Jurkat, Clone E6-1 (cell line): Measurements from ENCODE around the gene PUDP.

Experiments used
- DNase-seq: peaks from one replicate; pipeline ENCODE4 v3.0.0-alpha.2; 2011; ENCODE audit warnings: low read depth, low spot score
- H3K4me3 ChIP-seq: 2 replicates; pipeline ENCODE4 v1.5.1; 2011; ENCODE audit warnings: mild to moderate bottlenecking, low read length, control low read depth, moderate library complexity

Gene PUDP

DNA sequence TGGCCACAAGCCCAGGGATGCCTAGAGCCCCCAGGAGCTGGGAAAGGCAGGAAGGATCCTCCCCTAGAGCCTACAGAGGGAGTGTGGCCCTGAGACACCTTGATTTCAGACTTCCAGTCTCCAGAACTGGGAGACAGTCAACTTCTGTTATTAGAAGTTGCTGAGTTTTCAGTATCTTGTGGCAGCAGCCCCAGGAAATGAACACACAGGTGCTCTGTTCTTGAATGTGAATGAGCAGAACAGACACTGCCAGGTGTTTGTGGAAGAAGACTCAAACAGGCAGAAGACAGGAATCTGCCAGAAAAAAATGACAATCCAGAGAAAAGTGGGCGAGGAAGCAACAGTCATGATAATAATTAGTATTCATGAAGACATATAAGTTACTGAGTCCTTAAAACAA, 64.9 kb downstream of the PUDP start:
- H3K4me3 ChIP-seq, result 0 out of 2 replicates have a peak overlapping the region, but pooled peaks have one; percentile 13
- DNase-seq, result no peak

DNA sequence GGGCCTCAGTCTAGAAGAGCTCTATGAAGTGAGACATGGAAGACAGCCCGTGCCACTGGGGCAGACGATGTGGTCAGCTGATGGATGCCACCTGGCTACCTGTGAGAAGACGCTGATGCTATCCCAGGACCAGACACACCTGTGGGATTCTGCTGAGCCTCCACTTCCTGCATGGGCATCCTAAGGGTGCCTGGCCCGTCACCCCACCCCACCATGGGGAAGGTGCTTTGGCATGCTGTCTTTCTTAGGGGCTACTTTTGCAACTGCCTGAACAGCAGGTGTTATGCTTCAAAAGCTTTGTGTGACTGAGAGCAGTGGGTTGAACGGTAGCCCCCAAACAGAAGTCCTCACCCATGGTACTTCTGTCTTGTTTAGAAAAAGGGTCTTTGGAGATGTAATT, 65.4 kb downstream of the PUDP start:
- no peak overlapping the region for H3K4me3 ChIP-seq
- DNase-seq, result no peak

DNA sequence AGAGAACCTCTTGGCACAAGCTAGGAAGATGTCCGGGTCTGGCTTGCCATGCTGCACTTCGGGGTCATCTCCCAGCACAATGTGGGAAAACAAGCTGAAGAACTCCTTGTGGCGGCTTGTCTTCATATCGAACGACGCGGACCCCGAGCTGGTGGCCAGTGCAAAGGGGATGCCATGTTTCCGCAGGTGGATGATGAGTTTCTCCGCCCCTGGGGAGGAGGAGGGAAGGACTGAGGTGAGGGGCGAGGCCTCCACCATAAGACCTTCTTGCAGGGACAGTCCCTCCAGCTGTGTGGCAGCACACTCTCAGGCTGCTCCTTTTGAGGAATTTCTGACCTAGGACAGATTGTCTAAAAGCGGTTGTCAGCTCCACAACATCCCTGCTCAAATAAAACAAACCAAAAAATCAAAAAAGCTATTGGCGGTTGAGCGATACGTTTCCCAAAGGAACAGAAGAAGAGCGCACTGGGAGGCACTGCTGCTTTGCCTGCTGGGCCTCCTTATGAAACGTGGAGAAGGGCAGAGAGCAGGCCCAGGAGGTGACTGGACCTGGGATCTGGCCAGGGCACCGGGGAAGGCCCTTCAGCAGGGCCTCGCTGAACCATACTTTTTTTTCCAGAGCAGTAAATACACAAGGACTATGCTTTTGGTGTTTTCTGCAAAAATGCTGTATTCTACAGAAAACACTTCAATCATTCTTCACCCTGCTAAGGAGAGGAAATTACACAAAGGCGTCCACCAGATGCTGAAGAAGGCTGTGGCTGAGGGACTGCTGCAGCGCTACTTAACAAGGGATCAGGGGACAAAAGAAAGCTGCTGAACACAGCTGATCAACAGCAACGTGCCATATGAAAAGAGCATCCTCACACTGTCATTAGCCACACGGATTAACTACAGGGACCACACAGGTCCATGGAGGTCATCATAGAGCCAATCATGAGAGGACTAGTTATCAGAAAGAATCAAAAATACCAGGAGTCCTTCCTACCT, 70.4 kb downstream of the PUDP start:
- H3K4me3 ChIP-seq, result peak overlapping the region; percentile 75
- DNase-seq, result peak; percentile 68

DNA sequence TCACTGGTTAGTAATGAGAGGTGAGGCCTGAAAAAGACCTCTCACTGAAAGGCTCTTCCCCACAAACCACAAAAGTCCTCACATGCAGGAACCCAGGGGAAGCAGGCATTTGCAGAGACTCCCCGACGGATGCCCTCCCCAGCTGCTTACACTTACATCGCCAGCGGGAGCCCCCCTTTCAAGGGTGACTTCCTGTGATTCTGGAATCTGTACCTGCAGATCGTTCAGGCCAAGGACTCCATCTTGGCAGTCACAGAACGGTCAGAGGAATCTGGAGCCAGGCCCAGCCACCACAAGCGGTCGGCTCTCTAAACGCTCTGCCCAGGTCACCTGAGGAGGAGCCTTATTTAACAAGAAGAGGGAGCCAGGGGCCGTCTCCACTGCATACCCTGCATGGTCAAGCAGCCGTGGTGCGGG, 71.7 kb downstream of the PUDP start:
- DNase-seq, result peak; percentile 78
- H3K4me3 ChIP-seq, result peak overlapping the region; percentile 75

DNA sequence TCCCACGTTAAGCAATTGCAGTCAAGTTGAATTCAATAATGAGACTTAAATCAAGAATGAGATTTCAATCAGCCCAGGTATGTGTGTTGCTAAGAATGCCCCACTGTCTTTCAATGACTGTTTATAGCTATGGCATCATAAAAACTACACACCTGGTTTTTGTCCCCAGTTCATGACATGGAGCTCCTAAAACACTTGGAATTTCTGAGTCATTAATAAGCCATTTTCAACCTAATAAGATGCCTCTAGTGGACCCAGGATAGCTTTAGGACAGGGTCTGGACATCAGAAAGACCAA, 73.1 kb downstream of the PUDP start:
- no peak for DNase-seq
- peak overlapping the region; percentile 75 for H3K4me3 ChIP-seq

DNA sequence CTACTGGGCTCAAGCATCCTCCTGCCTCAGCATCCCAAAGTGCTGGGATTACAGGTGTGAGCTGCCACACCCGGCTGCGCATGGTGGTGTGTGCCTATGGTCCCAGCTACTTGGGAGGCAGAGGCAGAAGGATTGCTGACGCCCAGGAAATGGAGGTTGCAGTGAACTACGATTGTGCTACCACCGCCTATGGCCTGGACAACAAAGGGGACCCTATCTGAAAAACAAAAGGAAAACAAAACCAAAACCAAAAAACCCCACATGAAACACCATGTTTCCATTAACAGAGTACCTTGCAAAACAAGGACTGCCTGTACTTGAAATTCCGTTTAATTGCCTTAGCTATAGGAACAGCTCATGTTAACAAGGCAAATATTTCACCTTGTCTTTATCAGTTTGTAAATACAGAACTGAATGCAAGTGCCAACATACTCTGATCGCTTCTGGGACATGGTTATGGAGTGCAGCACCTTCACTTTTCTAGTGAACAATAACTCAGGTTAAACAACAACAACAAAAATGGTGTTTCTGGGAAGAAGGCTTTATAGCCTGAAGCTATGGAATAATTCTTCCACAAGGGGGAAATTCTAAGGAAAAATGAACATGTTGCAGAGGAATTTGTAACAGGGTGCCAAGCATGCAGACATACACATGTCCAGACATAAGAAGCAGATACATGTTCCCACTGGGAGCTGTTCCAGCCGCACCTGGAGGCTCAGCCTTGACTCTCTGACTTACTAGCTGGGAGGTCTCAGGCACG, 73.6 kb downstream of the PUDP start:
- no peak for DNase-seq
- peak overlapping the region; percentile 75 for H3K4me3 ChIP-seq

DNA sequence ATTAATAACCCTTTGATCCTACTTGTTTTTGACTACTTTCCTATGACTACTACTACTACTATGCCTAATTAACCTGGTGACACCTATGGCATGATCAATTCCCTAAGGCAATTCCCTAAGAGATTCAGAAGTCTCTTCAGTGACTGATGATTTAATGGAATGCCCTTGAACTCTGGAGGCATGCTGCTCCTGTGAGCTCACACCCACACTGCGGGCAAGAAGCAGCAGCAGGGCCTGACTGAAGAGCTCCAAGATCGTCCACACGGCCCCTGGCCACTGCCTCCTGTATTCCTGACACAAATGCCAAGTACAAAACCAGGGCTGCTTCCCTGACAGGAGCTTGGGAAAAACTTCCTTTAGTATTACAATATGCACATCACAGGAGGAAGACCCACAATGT, 74.6 kb downstream of the PUDP start:
- H3K4me3 ChIP-seq, result no peak overlapping the region
- DNase-seq, result no peak

DNA sequence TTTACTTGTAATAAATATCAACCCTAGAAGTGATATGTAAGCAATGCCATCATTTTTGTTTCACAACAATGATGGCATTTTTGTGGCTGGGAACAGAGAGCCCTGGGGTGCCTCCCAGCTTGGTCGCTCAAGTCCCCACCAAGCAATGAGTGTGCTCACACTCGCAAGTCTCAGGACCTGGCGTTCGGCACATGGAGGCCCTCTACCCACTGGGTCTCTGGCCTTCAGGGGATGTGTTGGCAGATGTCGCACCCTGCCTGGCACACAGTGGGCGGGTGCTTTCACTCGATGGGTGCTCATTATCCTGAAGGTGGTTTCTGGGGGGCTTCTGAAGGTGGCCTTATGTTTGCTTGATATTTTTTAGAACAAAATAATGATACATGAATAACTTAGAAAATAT, 75.1 kb downstream of the PUDP start:
- H3K4me3 ChIP-seq, result no peak overlapping the region
- DNase-seq, result no peak

DNA sequence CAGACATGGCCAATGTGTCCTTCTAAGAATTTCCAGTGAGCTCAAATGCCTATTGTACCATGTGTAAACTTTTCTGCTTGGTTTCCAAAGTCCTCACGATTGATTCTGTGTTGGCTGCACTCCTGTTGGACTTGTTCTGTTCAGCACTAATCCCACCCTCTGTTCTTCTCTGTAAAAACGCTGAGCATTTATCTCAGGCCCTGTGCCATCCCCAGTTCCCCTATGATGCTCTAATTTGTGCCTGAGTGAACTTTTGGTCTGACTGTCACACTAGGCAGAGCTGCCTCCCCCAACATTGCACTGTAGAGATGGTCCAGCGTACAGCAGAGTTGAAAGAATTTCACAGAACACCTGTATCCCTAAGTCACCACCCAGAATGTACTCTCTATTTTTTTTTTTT, 76.6 kb downstream of the PUDP start:
- DNase-seq, result no peak
- H3K4me3 ChIP-seq, result no peak overlapping the region

DNA sequence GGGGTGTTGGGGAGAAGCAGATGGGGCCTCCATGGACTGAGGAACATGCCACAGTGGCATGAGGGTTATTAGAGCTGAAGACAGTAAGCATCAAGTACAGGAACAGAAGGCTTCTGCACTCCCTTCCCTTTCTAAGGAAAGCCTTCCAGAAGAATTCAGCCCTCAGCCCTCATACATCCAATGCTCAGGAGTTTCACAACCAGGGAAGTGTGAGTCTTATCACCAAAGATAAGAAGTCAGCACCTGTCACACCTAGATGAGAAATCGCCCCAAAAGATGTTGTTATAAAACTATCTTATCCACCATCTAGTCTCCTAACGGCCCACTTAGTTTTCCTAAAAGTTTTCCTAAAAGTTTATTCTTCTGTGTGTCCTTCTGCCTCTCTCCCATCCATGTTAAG, 78.4 kb downstream of the PUDP start:
- peak overlapping the region; percentile 36 for H3K4me3 ChIP-seq

DNA sequence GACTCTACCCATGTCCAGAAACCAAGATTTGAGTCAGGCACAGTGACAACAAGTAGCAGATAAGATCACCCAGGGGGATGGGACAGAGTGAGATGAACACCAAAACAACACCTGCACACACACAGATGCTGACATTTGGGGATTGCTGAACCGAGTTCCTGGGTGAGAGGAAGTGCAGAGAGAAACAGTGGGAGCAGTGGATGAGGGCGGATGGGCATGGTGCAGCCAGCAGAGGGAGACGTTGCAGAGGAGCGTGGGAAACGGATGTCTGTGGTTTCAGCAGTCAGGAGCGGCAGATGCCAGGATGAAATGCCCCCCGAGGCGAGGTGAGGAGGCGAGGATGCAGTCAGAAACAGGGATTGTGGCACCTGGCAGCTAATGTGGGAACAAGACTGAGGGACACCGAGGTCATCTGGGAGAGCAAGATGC, 79.0 kb downstream of the PUDP start:
- H3K4me3 ChIP-seq, result peak overlapping the region; percentile 36
- peak; percentile 88 for DNase-seq

More for the DNA sequence above, 78.4 kb downstream of the PUDP start:
- DNase-seq, result no peak

DNA sequence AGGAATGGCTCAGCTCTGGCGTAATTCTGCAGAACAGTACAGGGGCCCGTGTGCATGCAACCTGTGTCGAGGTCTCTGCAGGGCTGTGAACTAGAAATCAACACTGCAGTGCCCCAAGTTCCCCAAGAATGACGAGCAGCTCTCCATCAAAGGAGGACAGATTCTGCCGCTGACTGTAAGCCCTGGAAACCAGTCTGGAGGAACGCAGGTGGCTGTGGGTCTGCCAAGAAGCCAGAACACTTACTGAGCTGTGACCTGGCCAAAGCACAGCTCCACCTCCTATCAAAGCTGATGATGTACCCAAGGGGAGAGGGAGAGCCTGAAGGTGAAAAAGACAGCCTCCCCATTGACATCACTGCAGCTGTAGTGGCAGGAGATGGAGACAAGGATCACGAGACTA, 80.7 kb downstream of the PUDP start:
- DNase-seq, result no peak

DNA sequence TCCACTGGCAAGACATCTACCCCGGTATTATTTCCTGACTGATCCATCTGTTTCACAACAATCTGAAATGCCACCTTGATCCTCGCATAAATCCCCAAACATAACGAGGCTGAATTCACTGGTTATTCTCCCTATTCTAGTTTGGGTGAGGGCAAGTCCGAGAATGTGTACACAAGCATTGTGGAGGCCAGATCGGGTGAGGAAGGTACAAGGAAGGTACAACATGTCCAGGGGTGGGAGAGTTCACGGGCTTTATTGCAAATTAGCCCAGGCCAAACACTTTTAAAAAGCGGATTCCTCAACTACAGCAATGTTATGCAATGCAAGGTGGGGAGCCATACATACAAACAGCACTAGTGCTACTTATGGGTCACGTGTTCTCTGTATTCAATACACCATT, 82.5 kb downstream of the PUDP start:
- H3K4me3 ChIP-seq, result no peak overlapping the region
- no peak for DNase-seq

More for the DNA sequence above, 80.7 kb downstream of the PUDP start:
- no peak overlapping the region for H3K4me3 ChIP-seq

DNA sequence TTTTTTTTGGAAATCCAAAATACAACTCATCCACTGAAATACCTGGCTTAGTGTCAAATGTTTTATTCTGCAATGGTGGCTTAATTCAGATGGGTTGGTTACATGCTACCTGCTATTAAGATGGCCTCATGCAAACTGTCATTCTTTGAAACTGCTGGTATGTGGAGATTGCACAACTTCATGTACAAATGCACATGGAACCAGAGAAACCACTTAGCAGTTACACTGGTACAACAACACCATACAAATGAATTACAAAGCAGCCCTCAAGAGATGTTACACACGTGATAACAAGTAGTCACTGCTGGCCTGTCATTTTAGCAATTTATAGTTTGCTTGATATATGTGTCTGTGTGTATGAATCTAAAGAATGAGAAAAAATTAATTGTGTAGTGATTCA, 85.0 kb downstream of the PUDP start:
- DNase-seq, result no peak

DNA sequence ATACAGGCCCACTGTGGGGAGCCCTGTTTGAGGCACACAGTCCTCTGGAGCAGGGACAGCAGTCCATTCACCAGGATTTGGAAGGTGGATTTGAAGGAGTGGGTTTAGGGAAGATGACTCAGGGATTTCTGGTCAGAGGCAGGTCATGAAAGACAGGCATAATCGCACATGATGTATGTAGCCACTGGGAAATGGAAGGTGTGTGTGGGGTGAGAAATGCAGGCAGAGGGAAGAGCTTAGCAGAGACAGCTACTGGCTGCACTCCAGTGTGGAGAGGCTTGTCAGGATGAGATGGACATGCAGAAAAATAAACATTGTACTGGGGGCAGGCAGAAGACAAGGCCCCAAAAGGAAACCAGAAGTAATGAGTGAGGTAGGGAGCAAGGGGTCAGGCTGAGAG, 85.7 kb downstream of the PUDP start:
- DNase-seq, result no peak

More for the DNA sequence above, 85.0 kb downstream of the PUDP start:
- H3K4me3 ChIP-seq, result no peak overlapping the region

DNA sequence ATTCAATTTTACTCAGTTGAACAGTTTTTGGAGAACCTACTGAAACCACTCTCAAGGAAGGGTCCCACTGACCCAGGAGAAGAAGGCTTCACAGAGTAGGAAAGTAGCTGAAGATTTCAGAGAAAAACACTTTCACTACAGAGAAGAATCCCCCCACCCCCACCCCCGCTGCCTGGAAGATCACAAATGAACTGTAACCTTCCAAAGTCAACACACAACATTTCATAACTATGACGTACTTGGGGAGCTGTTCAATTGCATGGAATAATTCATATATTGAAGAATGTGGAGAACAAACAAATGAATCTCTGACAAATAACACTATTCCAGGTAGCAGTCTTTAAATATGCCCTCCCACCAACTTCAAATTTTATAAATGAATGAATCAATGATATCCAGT, 86.5 kb downstream of the PUDP start:
- H3K4me3 ChIP-seq, result no peak overlapping the region

More for the DNA sequence above, 85.7 kb downstream of the PUDP start:
- H3K4me3 ChIP-seq, result no peak overlapping the region

DNA sequence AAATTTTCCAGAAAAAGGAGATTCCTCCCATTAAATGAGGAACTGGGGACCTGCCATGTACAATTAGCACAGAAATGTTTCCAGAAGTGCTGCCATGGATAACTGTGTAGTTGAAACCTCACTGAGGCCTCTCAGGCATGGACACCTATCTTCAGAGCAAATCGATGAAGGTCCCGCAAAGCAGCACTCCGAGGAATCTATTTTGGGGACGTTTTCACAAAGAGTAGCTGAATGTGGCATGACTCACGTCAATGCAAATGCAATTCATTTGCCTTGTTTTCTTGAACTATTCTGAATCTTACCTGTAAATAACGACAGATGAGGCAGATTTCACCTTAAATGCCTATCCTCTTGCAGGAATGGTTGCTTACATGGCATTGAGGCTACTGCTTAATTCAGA, 87.5 kb downstream of the PUDP start:
- no peak overlapping the region for H3K4me3 ChIP-seq

More for the DNA sequence above, 86.5 kb downstream of the PUDP start:
- DNase-seq, result no peak

DNA sequence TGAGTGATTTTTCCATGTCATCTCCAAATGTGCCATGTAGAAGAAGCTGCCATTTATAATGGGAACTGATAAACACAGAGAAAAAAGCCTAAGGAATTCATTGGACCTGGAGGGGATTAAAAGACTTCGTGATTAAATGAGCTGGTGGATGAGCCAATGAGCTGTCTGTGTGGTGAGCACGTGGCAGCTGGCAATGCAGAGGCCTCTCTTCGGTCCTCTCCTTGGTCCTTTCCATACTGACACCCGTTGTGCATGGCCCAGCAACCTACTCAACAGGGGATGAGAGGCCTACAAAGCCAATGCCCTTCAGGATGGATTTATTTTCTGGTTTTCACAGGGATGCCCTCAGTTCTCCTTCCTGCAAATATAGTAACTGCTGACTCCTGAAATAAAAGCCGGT, 88.1 kb downstream of the PUDP start:
- H3K4me3 ChIP-seq, result no peak overlapping the region
- DNase-seq, result no peak

More for the DNA sequence above, 87.5 kb downstream of the PUDP start:
- DNase-seq, result no peak

DNA sequence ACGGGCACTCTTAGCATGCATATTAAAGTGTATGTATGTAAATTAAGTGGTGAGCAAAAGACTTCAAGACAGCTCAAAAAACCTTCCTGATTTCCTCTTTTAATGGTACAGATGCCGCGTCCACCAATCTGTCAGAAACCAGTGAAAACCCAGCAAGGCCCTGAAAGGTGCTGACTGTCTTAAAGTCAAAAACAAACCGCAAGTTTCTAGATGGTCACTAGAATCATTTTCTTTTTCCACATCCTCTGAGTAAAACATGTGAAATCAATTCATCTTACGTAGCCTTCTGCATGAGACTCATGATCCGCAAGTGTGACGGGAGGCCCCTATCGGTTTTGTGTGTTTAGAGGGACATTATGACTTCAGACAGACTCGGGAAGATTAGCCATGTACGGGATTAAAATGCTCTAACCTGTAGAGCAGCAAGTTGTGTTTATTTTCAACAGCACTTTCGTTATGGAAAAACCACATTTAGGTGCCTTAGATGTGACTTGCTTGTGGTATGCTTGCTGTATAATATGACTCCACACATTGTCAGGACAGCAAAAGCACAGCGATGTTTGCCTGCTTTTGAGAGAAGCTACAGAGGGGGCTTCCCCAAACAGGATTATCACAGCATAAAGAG, 88.6 kb downstream of the PUDP start:
- no peak overlapping the region for H3K4me3 ChIP-seq
- DNase-seq, result no peak
